Upper lobe of left lung (tissue), 6 donors: ENCODE data around the gene CARD10. TPM values are rescaled to one million over a fixed set of nuclear protein-coding genes. Genes with fewer than 3 reads are reported as not detected.
A peak's percentile ranks its signal among the peaks of the same experiment; 100 is the strongest.

Experiments used
- ATAC-seq, 2 donors: fragments of 200-7000 bp; cut with Tn5 transposase; one replicate each; pipeline ENCODE4 v1.9.1; 2022; ENCODE audit warnings: mild to moderate bottlenecking in 2 of 2, moderate library complexity in 2 of 2; ENCODE audit not compliant: low FRiP score in 2 of 2
- DNase-seq, 2 donors: peaks; one replicate each; pipeline ENCODE4 v3.0.0-alpha.2; 2019 to 2020
- H3K27ac ChIP-seq, 4 donors: fragments of 200-600 bp; sonication (generic); one replicate each; pipeline ENCODE4 v1.5.1; 2016 to 2019
- H3K27me3 ChIP-seq, 4 donors: fragments of 200-600 bp; sonication (generic); one replicate each; pipeline ENCODE4 v1.5.1; 2017 to 2019
- H3K36me3 ChIP-seq, 4 donors: fragments of 200-600 bp; sonication (generic); one replicate each; pipeline ENCODE4 v1.5.1; 2016 to 2019
- H3K4me1 ChIP-seq, 4 donors: fragments of 200-600 bp; sonication (generic); one replicate each; pipeline ENCODE4 v1.5.1; 2018 to 2019
- H3K4me3 ChIP-seq, 4 donors: fragments of 200-600 bp; sonication (generic); one replicate each; pipeline ENCODE4 v1.5.1; 2017 to 2019; ENCODE audit warnings: mild to moderate bottlenecking in 2 of 4, moderate library complexity in 1 of 4
- H3K9me3 ChIP-seq, 4 donors: fragments of 200-600 bp; sonication (generic); one replicate each; pipeline ENCODE4 v1.5.1; 2018 to 2019
- CTCF ChIP-seq, 6 experiments: fragments of 450-650 bp in 4 of 6; fragments of 200-600 bp in 2 of 6; sonication (generic) in 2 of 6; IDR thresholded peaks; one replicate each; pipeline ENCODE4 v1.5.1; 2016 to 2019; ENCODE audit warnings: antibody characterized with exemption in 6 of 6
- EP300 ChIP-seq, 4 donors: sonication (generic); formaldehyde crosslinking; IDR thresholded peaks; one replicate each; pipeline ENCODE4 v1.5.1; 2017; ENCODE audit warnings: antibody characterized with exemption in 4 of 4, control low read depth in 2 of 4
- POLR2A ChIP-seq, 4 donors: fragments of 450-650 bp; IDR thresholded peaks; one replicate each; pipeline ENCODE4 v1.5.1; 2016 to 2017; ENCODE audit warnings: antibody characterized with exemption in 4 of 4, mild to moderate bottlenecking in 2 of 4
- POLR2AphosphoS5 ChIP-seq, 2 donors: sonication (generic); formaldehyde crosslinking; IDR thresholded peaks; one replicate each; pipeline ENCODE4 v1.5.1; 2017; ENCODE audit warnings: antibody characterized with exemption in 2 of 2
- WGBS, 2 donors: methylation state at CpG; one replicate each; pipeline ENCODE4 v1.1.5; 2017 to 2018; 5-methylcytosine and 5-hydroxymethylcytosine counted together
- total RNA-seq, 6 donors: library from RNA; depleted of rRNA in 4 of 6; stranded (reverse); fragments of >200 nt in 4 of 6; gene quantifications; one replicate each; pipeline versions ENCODE4 v1.1.0 to v1.2.1, GENCODE V29; 2016 to 2021
- donor health status: DM: no; HTN: no; CAD: no; lungs with moderate emphysema.
- donor health status: DM: no; HTN: yes; CAD: no; lungs with severe emphysema.

The CARD10 gene
- total RNA-seq, 6 donors from 2014 or later, result 6.2 to 19.8 (median 13.6) TPM

- Histone ChIP-seq H3K4me1 (peaks cover 78 to 91% (median 82%) of the 10 kb centered on the region in 4 donors), H3K4me3 (peak overlapping the region in 1 of 4 donors; percentile 9), H3K36me3 (peaks cover 5 to 36% (median 17%) of the 10 kb centered on the region in 4 donors), H3K27ac (peak overlapping the region; percentile 67 to 99 (median 82)), H3K27me3 (peaks cover 0 to 6% (median 0%) of the 10 kb centered on the region in 4 donors), H3K9me3 (no peaks in the 10 kb centered on the region)
- 49% methylated on average over 24 of the region's 28 CpGs; no CpG with 5 or more reads in 1 of the 2 donors for WGBS, 2 donors
- TF ChIP-seq POLR2A (IDR thresholded peaks at IDR 0.05) (no peak), CTCF (IDR thresholded peaks at IDR 0.05) (peak in 1 of 6 experiments; percentile 8), POLR2AphosphoS5 (IDR thresholded peaks at IDR 0.05) (no peak)
- ATAC-seq (no peak), DNase-seq (peak; percentile 49 to 82)
These were observed 47.2 kb upstream of the CARD10 start for GRCh38 chr22:37566329-37566837.

GRCh38 chr22:37565830-37566229 is 46.6 kb upstream of the CARD10 start:
- Histone ChIP-seq H3K9me3 (no peaks in the 10 kb centered on the region), H3K4me1 (peaks cover 83 to 96% (median 87%) of the 10 kb centered on the region in 4 donors), H3K4me3 (peak overlapping the region in 1 of 4 donors; percentile 9), H3K27ac (peak overlapping the region; percentile 67 to 99 (median 82)), H3K27me3 (peaks cover 0 to 11% (median 0%) of the 10 kb centered on the region in 4 donors), H3K36me3 (peaks cover 5 to 36% (median 17%) of the 10 kb centered on the region in 4 donors)
- TF ChIP-seq POLR2AphosphoS5 (IDR thresholded peaks at IDR 0.05) (no peak), EP300 (IDR thresholded peaks at IDR 0.05) (no peak), CTCF (IDR thresholded peaks at IDR 0.05) (no peak), POLR2A (IDR thresholded peaks at IDR 0.05) (no peak)
- WGBS, 2 donors, result 39 to 49% methylated on average over 15 to 16 of the region's 17 CpGs
- no peak for DNase-seq
- no peak for ATAC-seq

- Histone ChIP-seq H3K4me1 (peaks cover 79 to 96% (median 83%) of the 10 kb centered on the region in 4 donors), H3K27me3 (peaks cover 0 to 15% (median 2%) of the 10 kb centered on the region in 4 donors), H3K4me3 (peak overlapping the region in 1 of 4 donors; percentile 9), H3K9me3 (no peaks in the 10 kb centered on the region), H3K36me3 (peaks cover 5 to 31% (median 17%) of the 10 kb centered on the region in 4 donors), H3K27ac (peak overlapping the region; percentile 97 to 99 (median 99))
- ATAC-seq, result no peak
- 57 to 65% methylated on average over 7 of the region's 7 CpGs for WGBS, 2 donors
- DNase-seq, result no peak
- TF ChIP-seq POLR2A (IDR thresholded peaks at IDR 0.05) (no peak), POLR2AphosphoS5 (IDR thresholded peaks at IDR 0.05) (no peak), CTCF (IDR thresholded peaks at IDR 0.05) (no peak), EP300 (IDR thresholded peaks at IDR 0.05) (no peak)
These were observed 45.0 kb upstream of the CARD10 start for GRCh38 chr22:37564111-37564711.

- peaks cover 0 to 15% (median 2%) of the 10 kb centered on the region in 4 donors for H3K27me3 ChIP-seq
These were observed 44.2 kb upstream of the CARD10 start for GRCh38 chr22:37563153-37564081.

More at GRCh38 chr22:37563153-37564081, 44.2 kb upstream of the CARD10 start:
- ATAC-seq (peak; percentile 27 to 57), DNase-seq (peak in 1 of 2 donors; percentile 77)
- no peak for TF ChIP-seq CTCF (IDR thresholded peaks at IDR 0.05)
- peak; percentile 49 to 50 for TF ChIP-seq POLR2AphosphoS5 (IDR thresholded peaks at IDR 0.05)
- Histone ChIP-seq H3K27ac (peak overlapping the region; percentile 97 to 99 (median 99)), H3K9me3 (no peaks in the 10 kb centered on the region), H3K4me3 (peak overlapping the region in 1 of 4 donors; percentile 87), H3K4me1 (peaks cover 72 to 88% (median 76%) of the 10 kb centered on the region in 4 donors), H3K36me3 (peaks cover 5 to 25% (median 13%) of the 10 kb centered on the region in 4 donors)
- 37 to 41% methylated on average over 12 to 14 of the region's 14 CpGs for WGBS, 2 donors
